ENCODE data around the gene PIAS1.
"Not testable (repeated sequence)": the region's sequence is repeated elsewhere in the genome, so short reads cannot be mapped to it uniquely, and the experiment has no call there.

Gene PIAS1

DNA sequence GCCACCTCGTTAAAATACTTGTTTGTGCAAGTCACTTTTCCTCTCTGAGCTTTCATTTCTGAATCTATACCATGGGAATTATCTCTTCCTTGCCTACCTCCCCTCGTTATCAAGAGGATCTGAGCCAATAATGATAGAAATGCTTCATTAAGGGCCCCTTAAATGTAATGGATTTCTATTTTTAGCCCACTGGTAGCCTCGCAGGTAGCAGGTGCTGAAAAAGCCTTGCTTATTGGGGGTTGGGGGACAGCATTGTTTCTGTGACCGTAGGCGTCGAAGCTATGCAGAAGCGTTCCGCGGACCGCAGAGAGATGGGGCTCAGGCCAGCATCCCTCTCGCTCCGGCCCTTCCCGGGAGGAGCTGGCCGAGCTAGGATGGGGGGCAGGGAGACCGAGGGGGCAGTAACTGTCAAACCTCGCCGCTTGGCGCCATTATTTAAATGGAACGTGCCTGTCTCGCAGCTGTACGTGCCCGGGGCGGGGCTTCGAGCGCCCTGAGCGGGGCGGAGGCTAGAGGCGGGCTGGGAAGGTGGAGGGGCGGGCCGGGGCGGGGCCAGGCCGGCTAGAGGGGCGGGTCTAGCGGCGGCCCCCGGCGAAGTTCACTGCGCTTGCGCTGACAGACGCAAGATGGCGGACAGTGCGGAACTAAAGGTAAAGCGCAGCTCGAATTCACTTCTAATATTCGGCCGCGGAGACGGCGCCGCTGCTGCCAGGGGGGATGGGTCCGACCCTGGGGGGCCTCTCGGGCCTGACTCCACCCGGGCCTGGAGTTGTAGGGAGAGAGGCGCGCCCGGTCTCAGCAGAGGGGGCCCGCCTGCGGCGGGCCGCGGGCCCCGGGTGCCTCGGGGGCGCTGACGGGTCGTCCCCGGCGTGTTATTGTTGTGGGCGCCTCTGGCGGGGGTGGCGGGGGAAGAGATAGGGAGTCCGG lies at the start of gene PIAS1:
TSS of gene PIAS1 (plus strand) at position 615 of the 927 bp plus-strand sequence. CDS start at position 627, 12 bp downstream.
- H3K27ac ChIP-seq: peak within 1 kb of the TSS; percentile 69
- peak; percentile 49 for DNase-seq (ENCODE audit: low read depth, low spot score)

DNA sequence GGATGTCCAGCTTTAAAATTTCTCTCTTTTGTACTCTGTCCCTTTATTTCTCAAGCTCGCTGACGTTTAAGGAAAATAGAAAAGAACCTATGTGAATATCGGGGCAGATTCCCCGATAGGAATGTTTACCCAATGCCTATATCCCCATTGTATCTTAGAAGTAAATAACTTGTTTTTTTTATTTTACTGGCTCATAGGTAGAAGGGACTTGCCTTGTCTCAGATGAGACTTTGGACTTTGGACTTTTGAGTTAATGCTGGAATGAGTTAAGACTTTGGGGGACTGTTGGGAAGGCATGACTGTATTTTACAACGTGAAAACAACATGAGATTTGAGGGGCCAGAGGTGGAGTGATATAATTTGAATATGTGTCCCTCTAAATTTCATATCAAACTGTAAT lies 46.5 kb upstream of the PIAS1 start:
- H3K27ac ChIP-seq; DNase-seq (ENCODE audit: low read depth, low spot score): not testable (repeated sequence)

DNA sequence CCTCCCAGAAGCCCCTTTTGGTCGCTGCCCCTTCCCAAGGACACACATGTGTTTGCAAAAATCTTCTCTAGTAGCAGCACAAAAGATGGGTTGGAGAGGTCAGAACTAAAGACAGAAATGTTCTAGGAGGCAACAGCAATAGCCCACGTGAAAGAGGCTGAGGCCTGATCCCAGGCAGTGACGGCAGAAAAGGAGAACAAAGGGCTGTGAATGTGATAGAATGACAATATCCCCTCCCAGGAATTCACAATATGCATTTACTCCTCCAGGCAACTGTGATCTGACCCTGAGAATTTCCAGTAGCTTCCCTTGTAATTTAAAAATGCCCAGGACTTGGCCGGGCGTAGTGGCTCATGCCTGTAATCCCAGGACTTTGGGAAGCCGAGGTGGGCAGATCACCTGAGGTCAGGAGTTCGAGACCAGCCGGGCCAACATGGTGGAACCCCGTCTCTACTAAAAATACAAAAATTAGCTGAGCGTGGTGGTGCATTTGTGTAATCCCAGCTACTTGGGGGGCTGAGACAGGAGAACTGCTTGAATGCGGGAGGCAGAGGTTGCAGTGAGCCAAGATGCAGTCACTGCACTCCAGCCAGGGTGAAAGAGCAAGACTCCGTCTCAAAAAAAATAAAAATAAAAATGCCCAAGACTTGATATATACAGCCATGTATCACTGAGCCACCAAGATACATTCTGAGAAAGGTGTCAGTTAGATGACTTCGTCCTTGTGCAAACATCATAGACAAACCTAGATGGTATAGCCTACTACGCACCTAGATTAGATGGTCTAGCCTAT lies 43.6 kb upstream of the PIAS1 start:
- H3K27ac ChIP-seq: no peak overlapping the region
- DNase-seq (ENCODE audit: low read depth, low spot score): no peak

DNA sequence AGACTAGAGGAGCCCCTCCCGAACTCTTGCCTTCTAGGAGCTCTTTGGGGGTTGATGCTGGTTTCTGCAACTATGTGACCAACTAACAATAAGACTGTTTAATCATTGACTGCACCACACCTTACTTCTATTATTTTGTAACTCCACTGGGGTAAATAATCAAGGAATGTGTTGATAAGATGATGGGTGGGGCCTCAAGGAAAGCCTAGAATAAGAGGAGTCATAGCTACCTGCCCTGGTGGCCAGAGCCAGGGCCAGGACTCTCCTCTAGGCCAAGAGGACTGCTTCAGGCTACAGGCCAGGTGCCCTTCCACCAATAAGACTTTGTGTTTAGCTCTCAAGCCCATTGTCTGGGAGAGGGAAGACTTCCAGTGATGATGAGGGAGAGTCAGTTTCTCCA lies 41.2 kb upstream of the PIAS1 start:
- no peak for DNase-seq (ENCODE audit: low read depth, low spot score)
- H3K27ac ChIP-seq: no peak overlapping the region

DNA sequence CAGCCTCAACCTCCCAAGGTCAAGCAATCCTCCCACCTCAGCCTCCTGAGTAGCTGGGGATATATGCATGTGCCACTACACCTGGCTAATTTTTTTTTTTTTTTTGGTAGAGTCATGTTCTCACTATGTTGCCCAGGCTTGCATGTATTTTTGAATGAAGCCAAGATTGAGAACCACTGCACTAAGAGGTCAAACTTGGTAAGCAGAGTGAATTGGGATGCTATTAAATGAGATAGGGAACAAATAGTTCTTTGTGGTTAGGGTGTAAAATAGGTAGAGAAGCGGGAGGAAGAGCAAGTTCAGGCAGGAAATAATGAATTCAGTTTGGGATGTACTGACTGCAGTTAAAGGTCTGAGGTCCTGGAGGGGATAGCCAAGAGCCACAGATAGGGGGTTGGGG lies 39.9 kb upstream of the PIAS1 start:
- peak; percentile 24 for DNase-seq (ENCODE audit: low read depth, low spot score)
- H3K27ac ChIP-seq: no peak overlapping the region

DNA sequence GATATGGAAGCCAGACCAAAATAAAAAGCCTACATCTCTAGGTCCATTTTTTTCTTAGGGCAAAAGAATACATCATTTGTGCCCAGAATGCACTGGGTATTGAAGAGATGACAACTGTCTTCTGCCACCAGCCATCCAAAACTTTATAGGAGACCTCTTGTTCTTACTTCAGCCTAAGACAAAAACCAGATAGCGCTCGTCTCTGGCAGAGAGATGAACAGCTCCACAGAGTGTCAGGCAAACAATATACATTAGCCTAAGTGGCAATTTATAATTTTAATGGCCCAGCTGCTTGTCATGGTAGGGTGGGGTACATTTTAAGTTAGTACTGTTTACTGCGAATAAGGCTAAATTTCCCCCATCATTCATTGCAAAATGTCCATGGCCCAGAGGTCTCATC lies 38.9 kb upstream of the PIAS1 start:
- H3K27ac ChIP-seq: no peak overlapping the region
- no peak for DNase-seq (ENCODE audit: low read depth, low spot score)

DNA sequence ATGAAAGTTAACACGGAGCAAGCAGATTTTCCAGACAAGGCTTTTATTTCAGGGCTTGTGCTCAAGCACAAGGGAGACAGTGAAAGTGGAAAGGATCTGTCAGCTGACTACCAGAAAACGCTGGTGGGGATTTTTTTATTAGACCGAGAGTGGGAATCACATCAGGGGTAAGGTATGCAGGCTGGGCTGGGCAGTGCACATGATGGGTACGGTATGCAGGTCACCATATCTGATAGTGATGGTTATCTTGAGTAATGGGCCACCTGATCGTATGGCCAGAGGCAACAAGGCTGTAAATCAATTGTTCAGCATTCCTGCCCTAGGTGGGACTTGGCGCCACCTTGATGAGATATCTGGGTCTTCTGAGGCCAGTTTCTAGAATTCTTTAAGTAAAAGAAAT lies 36.9 kb upstream of the PIAS1 start:
- peak; percentile 61 for DNase-seq (ENCODE audit: low read depth, low spot score)
- H3K27ac ChIP-seq: peak overlapping the region; percentile 48

DNA sequence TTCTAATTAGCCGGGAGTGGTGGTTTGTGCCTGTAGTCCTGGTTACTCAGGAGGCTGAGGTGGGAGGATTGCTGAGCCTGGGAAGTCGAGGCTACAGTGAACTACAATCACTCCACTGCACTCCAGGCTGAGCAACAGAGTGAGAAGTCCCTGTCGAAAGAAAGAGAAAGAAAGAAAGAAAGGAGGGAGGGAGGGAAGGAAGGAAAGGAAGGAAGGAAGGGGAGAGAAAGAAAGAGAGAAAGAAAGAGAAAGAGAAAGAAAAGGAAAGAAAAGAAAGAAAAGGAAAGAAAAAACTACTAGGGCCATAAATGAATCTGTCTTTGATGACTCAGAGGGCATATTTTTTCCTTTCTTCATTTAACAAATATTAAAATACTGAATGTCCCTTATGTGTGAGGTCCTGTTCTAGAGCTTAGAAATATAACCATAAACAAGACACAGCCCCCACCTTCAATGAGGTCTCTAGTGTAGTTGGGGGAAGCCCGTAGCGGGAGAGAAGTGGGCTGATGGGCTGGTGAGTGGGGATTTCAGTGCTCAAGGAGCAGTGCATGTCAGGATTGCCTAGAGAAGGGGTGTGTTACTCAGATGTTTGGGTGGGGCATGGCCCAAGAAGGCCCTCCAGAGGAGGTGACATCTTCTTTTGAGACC lies 35.2 kb upstream of the PIAS1 start:
- H3K27ac ChIP-seq: no peak overlapping the region
- DNase-seq (ENCODE audit: low read depth, low spot score): no peak

DNA sequence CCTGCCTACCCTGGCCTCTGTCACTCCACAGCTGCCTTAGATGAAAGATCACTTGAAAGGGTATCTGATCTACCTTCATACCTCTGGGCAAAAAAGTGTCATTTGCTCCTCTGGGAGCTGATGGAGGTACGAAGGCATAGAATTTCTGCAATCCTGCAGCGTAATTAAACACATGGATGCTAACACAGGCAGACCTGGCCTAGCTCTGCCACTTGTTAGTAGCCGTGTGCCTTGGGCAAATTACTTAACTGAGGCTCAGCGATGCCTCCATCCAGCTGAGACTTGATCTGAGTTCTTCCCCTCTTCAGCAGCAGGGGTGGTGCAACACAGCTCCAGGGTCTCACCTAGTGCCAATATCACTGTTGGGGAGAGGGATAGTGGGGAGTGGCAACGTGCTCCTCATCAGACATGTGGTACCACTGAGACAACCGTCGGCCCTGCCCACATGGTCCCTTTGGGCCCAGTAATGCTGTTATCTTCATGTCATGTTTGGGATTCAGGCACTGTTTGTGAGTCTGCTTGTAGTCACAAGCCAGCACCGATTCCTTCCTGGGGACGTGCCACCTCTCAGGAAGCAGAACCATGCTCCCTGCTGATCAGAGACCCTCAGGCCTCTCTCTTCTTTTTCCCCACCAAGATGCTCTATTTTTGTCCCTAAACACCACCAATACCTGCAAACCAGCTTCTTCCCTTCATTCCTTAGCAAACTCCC lies 34.1 kb upstream of the PIAS1 start:
- no peak for DNase-seq (ENCODE audit: low read depth, low spot score)
- H3K27ac ChIP-seq: no peak overlapping the region

DNA sequence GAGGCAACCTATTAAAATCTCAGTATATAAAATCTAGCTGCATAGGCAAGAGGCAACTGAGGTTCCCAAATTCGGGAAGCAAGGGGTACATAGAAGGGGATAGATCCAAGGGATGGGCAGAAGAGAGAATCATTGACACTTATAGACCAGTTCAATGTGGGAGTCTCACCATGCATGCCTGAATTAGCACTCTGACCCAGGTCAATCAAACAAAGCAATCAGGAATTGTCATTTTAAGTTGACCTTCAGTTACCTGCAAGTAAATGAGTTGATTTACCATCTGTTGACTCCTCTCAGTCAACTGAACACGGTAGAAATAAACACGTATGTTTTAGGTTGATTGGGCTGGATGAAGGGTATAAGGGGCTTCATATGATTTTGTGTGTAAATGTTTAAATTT lies 33.4 kb upstream of the PIAS1 start:
- H3K27ac ChIP-seq: no peak overlapping the region
- DNase-seq (ENCODE audit: low read depth, low spot score): no peak

DNA sequence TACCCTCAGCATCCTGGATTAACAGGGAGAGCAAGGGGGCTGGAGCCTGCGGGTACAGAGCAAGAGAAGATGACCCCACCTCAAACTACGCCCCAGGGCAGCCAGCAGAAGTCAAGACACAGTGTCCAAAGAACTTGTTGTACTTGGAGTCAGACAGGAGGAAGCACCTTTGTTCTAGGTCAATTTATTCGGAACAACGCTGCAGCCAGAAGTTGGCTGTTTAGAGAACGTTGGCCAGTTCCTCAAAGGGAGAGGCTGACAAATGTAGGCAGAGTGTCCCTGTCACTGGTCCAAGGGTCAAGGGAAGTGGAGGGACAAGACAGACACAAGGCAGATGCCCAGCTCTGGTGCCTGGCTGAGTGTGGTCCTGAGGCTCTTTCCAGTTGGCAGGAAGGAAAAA lies 32.1 kb upstream of the PIAS1 start:
- no peak for DNase-seq (ENCODE audit: low read depth, low spot score)
- H3K27ac ChIP-seq: no peak overlapping the region

DNA sequence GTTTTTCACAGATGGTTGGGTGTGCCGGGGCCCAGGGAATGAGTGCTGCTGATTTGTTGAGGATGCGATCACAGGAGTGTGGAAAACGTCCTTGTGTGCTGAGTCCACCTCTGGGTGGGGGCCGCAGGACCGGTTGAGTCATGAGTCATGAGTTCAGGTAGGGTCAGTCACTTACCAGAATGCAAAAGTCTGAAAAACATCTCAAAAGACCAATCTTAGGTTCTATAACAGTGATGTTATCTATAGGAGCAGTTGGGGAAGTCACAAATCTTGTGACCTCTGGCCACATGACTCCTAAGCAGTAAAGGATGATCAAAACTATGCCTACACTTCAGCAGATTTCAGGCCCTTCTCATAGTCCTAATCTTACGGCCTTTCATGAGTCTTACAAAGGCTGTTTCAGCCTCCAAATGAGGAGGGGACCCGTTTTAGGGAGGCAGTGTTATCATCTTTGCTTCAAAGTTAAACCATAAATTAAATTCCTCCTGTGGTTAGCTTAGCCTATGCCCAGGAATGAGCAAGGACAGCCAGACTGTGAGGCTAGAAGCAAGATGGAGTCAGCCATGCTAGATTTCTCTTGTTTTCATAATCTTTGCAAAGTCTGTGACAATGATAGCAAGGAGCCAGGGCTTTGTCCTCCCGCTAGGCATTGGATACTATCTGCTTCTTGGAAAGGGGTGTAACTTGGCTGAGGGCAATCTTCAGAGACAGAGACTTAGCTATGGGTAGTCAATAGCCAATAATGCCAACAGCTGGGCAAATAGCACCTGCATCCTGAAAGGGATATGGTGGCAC lies 30.6 kb upstream of the PIAS1 start:
- no peak for DNase-seq (ENCODE audit: low read depth, low spot score)

DNA sequence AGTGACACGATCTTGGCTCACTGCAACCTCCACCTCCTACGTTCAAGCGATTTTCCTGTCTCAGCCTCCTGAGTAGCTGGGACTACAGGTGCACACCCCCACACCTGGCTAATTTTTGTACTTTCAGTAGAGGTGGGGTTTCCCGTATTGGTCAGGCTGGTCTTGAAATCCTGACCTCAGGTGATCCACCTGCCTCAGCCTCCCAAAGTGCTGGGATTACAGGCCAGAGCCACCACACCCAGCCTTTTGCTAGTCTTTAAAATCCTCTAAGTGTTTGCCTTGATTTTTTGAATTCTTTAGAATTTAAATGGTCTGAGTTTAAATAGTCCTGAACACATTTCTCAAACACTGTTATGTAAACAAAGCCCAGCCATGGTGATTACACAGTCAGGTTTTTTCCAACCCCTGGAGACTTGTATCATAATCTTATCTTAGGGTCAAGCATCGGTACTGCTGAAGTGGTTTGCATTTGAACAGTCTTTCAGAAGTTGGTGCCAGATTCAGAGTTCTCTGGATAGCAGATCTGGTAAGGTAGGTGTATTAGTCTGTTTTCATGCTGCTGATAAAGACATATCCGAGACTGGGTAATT lies 28.2 kb upstream of the PIAS1 start:
- no peak overlapping the region for H3K27ac ChIP-seq
- no peak for DNase-seq (ENCODE audit: low read depth, low spot score)

More for the DNA sequence above, 30.6 kb upstream of the PIAS1 start:
- no peak overlapping the region for H3K27ac ChIP-seq

DNA sequence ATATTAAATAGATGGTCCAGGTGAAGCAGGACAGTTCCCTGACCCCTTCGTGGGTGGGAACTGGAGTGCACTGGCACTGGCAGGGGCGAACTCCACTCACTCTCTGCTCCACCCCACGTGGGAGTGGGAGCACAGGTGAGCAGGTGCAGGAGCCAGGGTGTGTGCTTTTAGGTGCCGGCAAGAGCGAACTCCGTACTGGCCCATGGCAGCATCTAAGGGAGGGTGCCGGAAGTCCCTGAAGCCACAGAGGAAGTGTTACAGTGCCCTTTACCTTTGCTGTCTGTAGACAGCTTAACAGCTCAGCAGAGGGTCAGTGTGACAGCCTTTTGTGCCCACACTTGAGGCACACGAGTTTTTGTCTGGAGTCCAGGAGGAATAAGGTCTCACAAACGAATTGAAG lies 26.7 kb upstream of the PIAS1 start:
- no peak for DNase-seq (ENCODE audit: low read depth, low spot score)
- no peak overlapping the region for H3K27ac ChIP-seq

DNA sequence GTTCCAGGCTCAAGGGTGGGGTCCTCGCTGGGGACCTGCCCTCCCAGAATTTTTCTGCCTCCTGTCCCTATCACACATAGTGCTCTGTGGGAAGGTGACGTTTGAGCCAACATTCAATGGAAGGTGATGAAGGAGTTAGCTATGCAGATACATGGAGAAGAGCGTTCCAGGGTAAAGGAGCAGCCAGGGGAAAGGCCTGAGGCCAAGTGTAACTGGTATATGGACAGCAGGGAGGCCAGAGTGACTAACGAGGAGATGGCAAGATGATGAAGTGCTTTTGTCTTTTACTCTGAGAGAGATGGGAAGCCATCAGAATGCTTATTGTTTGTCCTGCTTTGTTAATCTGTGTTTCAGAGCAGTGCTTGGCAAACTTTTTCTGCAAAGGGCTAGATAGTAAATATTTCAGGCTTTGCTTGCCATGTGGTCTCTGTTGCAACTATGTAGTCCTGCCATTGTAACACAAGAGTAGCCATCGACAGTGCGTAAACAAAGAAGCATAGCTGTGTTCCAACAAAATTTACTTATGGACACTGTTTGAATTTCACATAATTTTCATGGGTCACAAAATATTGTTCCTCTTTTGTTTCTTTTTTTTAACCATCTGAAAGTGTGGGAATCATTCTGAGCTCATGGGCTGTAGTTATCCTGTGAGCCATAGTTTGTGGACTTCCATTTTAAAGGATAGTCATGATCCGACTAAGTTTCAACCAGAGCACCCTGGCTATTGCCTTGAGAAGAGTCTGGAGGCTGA lies 25.8 kb upstream of the PIAS1 start:
- DNase-seq (ENCODE audit: low read depth, low spot score): no peak
- no peak overlapping the region for H3K27ac ChIP-seq

DNA sequence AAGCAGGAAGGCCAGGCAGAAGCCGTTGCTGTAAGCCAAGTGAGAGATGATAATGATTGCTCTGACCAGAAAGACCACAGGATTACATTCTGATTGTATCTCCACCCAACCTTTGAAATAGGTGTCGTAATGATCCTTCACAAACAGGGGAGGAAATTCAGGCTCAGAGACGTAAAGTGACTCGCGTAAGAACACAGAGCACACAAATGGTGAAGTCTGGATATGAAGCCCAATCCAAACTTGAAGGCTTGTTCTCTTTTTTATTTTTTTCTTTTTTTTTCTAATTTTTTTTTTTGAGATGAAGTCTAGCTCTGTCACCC lies 25.3 kb upstream of the PIAS1 start:
- H3K27ac ChIP-seq: no peak overlapping the region
- DNase-seq (ENCODE audit: low read depth, low spot score): no peak

DNA sequence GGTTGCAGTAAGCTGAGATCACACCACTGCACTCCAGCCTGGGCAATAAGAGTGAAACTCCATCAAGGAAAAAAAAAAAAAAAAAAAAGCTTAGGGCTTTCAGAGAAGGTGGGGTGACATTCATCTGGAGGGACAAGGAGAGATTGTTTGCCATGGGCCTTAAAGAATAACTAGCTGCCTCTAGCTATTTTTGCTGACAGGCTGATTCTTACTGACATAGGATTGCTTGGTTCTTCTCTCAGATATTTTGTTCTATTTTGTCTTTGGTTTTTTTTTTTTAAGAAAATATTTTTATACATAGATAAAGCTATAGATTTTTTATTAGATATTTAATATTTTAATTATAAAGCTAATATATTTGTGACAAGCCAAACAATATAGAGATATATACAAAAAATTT lies 24.2 kb upstream of the PIAS1 start:
- no peak overlapping the region for H3K27ac ChIP-seq
- no peak for DNase-seq (ENCODE audit: low read depth, low spot score)

DNA sequence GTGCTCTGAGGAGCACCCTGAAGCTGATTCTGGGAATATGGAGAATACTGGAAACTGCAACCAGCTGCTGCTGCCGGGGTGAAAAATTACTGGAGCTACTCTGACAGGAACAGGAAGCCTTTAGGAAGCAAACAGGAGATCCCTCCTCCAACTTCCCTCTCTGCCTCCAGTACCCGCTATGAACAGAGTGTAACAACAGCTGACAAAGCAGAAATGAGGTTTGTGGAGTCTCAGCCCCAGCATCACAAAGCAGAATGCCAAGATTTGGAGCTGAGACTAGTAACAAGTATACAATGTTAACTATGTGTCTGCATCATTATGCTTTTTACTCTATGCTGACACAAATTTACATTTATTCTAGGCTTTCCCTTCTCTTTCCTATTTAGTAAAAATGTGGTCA lies 22.7 kb upstream of the PIAS1 start:
- DNase-seq (ENCODE audit: low read depth, low spot score): no peak
- H3K27ac ChIP-seq: no peak overlapping the region

DNA sequence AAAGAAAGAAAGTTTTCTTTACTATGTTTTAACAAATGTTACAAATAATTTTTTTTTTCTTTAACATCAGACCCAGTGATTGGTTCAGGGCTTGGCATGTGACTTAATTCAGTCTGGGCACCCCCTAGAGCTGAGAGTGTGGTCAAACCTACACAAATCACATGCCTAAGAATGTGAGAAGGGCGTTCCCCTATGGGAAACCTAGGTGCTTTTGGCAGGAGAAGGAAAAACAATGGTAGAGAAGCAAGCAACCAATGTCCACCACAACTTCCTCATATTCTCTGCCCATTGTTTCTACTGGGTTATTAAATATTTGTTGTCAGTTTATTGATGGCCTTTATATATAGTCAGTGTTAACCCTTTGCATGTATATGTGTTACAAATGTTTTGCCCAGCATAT lies 21.4 kb upstream of the PIAS1 start:
- peak; percentile 31 for DNase-seq (ENCODE audit: low read depth, low spot score)
- no peak overlapping the region for H3K27ac ChIP-seq
